Fibroblast of skin of back (primary cell): ENCODE results near the gene COL13A1.
A peak's percentile ranks its signal among the peaks of the same experiment; 100 is the strongest.

Source experiments
- DNase-seq: peaks from one replicate; pipeline ENCODE4 v3.0.0-alpha.2; 2013

COL13A1 gene

DNA sequence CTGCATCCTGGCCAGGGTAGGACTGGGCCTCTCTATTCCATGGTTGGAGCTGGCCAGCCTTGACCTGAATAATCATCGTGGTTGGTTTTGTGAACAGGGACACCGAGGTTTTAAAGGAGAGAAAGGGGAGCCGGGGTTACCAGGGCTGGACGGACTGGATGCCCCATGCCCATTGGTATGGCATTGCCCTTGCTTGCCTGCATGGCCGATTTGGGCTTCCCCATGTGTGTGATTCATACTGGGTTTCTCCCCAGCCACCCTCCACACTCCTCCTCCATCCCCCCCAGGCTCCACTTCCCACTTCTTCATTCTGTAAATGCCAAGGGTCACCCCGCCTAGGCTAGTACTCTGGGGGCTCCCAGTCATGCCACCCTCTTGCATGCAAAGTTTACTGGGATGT is 152.1 kb downstream of the COL13A1 start:
- DNase-seq: no peak

DNA sequence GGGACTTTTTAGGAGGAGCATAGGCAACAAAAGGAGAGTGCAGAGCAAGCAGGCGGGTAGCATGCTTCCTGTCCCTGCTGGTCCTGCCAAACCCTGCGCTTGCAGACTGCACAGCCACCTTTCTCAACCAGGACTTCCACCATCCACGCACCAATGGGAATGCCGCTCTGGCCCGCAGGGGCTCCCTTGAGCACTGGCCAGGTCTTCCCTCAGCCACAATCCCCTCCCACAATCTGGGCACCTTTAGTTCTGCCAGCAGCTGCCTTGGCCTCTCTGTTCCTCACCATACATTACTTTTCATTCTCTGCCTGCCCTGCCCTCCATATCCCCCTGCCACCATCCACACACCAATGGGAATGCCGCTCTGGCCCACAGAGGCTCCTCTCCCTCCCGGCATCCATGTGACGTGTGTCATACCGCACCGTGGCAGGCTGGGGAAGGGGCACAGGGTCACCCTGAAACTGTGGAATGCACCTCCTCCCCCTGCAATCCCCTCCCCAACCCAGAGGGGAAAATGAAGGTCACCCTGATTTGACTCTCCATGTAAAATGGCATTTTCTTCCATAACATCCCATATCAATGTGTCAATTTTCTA is 153.6 kb downstream of the COL13A1 start:
- DNase-seq: no peak

DNA sequence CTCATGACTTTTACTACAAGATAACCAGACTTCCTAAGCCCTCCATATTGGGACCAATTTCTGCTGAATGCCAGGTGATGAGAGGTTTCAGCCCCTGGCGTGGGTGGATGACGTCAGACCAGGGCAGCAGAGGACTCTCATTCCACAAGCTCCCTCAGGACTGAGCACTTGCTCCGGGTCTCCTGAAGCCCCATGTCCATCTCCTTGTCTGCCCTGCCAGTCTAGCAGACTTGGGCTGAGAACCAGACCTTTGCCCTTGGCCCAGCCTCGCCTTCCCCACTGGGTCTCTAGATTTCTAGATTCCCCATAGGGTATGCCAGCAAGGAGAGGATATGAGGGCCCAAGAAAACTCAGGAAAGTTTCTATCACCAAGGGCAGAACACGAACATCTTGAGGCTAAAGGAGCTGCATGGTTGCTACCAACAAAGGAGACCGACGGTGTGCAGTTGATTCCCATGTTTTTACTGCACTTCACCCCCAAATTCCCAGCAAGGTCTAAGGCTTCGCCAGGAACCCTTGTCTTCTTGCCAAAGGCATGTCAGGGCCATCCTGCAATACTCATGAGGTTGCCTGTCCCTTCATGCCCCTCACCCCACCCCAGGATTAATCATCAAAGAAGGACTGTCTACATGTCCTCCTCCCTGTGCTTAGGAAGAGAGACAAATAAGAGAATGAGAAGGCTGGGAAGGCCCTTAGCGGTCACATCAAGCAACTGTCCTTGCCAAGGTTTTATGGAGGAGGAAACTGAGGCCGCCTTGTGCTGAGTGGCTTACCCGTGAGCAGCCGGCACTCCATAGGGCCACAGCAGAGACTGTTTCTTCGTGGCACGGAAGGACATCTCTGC is 154.4 kb downstream of the COL13A1 start:
- DNase-seq: no peak

DNA sequence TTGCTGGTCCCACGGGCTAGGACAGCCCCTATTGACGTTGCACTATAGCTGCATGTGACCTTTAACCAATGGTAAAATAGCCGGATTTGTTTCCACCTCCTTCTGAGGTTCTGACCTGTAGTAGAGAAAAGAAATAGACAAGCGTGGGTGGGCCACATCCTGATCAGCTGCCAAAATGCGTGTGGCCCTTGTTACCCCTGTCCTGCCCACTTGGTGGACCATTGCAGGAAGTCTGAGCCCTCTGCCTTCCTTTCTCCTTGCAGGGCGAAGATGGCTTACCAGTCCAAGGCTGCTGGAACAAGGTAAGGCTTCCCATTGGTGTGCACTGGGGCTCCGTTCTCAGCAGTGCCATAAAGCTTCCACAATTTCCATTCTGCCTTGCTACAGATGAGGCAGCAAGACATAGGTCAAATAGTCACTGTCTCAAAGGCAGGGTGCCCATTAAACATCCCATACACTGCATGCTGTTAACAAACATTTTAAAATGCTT is 155.1 kb downstream of the COL13A1 start:
- DNase-seq: no peak

DNA sequence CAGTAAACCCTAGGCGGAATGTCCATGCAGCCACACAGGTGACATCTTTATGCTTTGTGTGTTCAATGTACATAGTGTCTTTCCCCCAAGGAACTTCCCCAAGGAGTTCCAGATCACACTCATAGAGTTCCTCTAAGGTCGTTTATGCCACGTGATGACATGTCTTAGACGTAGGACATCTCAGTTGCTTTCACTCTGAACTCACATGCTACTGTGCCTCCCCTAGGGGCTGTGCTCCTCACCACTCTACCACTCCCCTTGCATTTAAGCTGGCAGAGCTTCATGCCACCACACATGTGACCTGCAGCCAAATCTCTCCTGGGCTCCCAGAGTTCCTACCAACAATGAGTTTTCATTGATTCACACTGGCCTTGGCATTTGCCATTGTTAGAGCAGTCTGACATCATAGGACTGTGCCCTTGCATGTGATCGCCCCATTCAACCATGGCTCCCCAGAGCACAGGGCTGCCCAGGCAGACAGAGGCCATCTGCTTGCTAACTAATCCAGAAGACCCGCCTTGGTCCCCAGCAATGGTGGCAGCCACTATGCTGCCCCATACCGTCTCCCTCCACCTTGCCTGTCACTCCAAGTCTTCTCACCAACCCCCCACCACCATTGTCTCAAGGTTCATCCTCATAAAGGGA is 155.7 kb downstream of the COL13A1 start:
- DNase-seq: no peak

DNA sequence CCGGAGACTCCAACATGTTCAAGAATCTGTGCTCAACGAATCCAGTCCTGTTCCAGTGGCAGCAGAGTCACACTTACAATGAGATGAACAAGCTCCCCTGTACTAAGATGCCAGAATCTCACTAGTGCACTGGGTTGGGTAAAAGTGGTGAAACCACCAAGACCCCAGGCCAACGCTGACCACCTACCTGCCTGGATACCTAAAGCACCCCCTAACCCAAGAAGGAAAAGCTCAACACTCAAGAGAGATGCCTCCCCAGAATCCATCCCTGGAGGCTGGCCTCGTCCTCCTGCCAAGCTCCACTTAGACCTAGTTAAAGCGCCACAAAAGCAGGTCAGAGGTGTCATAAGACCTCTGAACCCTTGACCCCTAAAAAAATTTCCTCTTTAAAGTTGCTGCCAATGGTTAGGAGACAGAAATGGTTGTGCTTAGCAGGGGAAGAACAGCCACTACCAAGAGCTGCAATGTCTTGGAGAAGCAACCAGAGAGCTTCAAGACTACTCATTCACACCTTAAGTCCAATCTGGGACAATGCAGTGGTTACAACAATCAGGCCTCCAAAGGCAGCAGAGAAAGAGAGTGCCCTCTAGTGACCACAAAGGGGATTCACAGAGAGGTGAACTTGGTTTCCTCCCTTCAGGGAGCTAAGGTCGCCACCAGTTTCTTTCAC is 156.3 kb downstream of the COL13A1 start:
- peak; percentile 54 for DNase-seq

DNA sequence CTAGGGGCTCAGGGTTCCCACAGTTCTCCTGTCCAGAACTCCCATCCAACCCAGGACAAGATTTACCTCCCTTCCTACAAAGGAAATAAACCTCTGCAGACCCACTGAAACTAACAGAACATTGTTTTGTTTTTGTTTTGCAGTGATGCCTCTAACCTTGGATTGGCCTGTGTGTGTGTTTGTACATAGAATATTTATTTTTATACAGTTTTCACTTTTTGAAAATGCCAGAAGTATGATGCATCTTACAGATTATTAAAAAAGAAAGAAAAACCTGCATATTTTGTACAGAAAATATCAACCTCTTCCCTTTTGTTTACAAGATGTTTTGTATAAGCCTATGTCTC is 156.8 kb downstream of the COL13A1 start:
- no peak for DNase-seq

DNA sequence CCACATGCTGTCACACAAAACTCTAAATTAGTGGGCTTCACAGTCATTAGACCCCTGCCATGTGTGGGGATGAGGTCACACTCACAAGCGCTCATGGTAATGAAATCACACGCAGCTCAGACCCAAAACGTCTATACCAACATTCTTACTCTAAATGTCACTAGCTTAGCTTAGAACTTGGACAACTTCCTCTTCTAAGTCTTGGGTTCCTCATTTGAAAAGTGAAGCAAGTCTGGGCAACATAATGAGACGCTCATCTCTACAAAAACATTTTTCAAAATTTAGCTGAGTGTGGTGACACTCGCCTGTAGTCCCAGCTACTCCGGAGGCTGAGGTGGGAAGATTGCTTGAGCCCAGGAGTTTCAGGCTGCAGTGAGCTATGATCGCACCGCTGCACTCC is 158.2 kb downstream of the COL13A1 start:
- peak; percentile 11 for DNase-seq

DNA sequence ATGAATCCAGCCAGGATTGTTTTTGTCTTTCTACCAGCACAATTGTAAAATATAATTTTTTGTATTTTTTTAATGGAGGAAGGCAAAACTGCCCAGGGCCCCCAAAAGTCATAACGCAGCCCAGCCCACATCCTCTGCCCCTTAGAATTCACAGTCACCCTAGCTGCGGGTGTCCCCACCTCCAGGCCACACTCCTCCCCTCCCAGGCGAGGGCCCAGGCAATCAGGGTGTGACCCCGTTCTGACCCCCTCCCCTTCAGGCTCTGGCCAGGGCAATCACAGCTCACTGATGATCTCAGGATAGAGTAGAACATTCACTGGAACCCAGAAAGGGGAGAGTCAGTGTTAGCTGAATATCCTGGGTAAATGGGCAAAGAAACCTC is 158.9 kb downstream of the COL13A1 start:
- no peak for DNase-seq

DNA sequence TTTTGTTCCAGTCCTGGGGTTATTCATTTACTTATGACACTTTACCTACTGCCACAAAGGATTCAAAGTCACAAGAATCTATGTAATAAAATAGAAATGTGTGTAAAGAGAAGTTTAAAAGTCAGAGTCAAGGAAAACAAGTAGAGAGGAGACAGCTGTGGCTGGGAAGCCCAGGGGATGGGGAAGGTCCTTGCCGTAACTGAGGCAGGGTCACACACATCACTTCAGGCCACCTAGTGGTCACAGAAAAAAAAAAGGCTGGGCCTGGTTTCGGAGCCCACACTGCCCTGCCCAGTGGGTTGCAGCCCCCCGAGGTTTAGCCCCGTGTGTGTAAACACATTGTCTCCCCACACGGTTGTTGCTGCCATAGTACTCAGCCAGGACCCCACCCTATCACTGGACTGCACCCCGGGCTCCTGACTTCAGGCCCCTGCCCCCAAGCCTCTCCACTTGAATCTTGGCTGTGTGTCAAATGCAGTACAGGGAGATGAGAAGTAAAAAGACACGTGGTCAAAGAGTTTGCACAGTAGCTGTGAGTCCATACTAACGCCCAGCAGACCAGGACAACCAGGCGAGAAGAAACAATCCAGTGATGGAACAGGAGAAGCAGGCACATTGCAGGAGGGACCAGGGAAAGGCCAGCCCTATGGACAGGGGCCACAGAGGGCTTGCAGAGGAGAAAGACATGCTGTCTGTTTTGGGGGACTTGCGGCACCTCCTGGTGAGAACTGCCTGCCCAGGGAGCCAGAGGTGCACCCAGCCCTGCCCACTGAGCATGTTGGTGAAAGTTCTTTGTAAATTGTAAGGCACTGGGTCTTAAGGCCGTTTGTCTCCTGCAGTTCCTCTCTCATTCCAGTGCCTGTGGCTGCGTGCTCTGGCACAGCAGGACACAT is 159.5 kb downstream of the COL13A1 start:
- no peak for DNase-seq

DNA sequence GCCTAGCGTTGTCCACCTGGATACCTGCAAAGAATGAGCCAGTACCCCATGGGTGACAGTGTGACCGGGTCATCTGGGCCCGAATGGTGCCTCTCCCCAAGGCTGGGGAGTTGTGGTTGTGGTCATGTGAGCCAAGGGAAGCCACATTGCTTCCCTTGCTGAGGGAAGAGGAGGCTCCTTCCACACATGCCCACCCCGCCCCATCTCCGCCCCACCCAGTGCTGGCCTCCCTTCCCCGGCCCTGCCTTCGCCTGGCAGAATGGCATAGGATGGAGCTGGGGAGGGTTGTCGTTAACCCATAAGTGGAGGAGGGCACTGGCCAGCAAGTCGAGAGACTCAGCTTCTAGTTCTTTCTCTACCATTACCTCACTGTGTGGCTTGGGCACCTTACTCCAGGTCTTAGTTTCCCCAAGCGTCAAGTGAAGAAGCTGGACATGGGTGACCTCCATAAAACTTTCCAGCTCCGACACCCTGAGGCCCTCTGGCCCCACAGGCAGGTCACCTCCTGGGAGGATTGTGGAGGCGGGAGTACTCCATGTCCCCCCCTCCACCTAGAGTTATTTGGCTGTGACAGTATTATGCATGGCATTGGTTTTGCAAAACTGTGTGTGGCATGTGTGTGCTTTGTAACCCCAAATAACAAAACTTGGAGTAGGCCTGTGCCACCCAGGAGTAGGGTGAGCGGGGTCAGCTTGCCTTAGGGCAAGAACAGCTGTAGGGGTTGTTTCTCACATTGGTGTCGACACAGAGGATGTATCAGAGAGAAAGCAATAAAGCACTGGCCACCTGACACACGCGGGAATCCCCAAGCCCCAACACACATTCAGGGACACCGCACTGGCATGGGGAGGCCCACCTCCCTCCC is 160.4 kb downstream of the COL13A1 start:
- no peak for DNase-seq

DNA sequence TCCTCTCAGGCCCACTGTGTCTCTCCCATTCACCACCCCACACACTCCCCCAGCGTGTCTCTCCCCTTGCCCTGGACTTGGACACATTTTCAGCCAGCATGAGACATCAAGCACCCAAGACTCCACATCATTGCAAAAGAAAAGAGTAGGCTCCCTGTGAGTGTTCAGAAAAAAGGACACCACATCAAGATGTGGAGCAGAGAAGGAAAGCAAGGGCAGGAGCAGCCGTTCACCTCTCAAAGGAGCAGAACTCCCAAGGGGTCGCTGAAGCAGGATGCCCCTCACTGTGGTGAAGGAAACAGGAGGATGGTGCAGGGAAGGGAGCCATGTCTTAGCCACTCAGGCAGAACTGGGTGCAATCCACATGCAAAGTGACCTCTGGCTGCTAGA is 161.0 kb downstream of the COL13A1 start:
- no peak for DNase-seq

DNA sequence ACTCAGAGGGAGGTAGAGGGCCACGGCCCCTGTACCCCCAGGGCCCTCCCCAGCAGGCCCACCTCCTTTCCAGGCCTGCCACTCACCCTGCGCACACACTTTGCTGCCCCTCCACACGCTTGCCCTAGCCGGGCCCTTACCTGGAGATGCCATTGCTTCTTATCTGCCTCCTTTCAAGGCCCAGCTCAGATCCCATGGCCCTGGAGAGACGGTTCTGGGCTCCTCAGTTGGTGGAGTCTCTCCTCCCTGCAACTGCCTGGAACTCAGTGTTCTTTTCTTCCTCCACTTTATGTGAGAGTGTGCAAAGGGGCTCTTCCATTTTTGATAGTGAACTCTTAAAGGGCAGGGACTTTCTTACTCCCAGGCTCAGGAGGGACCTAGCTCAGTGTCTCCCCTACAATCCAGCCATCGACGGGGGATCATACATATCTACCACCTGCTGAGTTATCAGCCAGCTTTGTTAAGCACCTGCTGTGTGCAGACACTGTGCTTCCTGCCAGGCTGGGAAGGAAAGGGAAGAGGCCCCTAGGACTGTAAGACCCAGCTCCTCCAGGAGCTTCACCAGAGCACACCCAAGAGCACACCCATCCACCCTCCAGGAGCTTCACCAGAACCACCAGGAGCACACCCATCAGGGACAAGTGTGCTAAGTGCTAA is 161.6 kb downstream of the COL13A1 start:
- no peak for DNase-seq

DNA sequence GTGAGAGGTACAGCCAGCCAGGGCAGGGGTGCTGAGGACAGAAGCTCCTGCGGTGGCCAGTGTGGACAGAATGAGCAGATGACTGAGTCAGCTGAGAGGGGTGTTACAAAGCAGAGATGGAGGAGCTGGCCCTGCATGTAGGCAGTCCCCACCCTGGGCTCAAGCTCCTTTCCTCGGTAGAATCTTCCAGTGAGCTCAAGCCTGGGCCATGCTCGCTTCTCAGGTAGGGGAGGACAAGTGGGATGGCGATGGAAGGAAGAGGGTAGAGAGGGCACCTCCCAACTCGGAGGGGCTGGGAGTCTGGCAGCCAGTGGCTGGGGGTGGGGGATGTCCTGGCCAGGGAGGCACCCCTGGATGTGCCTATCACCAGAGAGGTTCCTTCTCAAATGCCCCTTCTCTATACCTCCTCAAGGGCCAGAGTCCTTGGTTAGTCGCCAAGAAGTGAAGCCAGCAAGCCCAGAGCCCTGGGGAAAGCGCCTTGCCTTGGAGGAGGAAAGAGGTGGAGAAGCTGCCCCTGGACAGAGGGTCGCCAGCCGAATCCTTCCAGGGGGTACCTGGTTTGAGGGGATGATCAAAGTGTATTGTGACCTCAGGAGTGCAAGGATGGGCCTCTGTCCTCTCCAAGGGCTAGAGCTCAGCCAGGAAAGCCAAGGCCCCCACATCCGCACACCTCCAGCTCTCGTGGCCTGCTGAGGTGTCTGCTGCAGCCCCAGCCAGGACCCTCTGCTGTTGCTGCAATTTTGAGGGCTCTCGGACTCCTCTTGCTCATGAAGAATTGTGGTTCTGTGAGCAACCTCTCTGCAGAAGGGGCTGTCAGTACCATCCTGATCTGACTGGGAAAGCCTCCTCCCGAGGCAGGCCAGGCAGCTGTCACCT is 162.4 kb downstream of the COL13A1 start:
- DNase-seq: no peak

DNA sequence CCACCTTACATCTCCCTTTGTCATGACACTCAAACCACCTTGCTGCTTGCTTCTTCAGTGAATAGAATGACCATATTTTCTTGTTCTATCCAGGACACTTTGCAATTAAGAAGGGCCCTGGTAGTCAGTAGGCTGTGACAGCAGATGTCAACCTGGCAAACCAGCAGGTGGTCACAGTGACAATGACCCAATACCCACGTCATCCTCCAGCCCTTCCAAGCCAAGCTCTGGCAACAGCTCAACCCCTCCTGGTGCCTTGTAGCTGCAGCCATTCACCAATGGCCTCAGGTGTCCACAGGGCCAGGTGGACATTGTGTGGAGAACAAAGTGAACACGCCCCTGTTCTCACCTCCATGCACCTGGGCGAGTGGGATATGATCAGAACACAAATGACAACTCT is 163.4 kb downstream of the COL13A1 start:
- DNase-seq: no peak

DNA sequence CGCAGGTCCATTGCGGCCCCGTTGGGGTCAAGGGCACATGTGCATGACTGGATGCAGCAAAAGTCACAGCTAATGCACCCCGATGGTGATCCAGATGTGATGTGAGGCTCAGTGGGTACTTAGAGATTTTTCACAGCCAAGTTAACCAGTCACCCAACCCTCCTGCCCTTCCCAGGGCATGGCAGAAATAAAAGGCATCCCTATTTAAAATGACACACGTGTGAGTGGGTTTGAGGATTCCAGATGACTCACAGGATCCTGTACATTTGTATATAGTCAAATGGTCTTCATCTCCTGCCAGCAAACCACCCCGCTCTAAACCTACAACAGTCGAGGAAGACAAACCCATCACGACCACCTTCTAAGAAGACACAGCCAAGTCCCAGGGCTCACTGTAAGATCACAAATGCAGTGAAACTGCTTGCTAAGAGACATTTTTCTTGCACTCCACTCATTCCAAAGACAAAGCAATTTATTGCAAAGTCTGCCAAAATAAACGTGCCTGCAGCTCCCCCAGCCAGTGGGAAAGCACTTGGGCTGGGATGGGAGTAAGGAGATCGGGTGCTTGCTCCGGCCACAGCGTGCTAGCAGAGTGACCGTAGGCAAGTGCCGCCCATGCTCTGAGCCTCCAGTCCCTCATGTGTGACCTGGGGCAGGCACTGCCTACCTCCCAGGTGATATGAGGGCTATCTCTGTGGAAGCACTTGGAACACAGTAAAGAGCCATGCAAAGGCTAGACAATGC is 164.4 kb downstream of the COL13A1 start:
- DNase-seq: peak; percentile 58

DNA sequence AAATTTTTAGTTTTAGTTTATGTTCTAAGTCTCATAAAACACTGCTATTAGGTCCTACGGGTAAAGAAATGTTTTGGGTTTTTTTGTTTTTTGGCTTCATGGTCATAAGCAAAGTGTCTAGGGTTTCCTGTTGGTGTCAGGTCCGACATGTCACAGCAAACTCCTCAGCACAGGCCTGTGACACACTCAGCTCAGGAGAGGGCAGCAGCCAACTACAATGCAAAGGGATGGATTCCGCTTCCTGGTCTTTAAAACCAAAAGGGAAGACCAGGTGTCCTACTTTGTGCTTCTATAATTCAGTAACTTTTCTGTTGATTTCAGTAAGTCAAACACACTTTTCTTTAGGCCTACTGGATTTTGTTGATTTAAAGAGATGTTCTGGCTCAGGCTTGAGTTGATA is 167.1 kb downstream of the COL13A1 start:
- peak; percentile 27 for DNase-seq

DNA sequence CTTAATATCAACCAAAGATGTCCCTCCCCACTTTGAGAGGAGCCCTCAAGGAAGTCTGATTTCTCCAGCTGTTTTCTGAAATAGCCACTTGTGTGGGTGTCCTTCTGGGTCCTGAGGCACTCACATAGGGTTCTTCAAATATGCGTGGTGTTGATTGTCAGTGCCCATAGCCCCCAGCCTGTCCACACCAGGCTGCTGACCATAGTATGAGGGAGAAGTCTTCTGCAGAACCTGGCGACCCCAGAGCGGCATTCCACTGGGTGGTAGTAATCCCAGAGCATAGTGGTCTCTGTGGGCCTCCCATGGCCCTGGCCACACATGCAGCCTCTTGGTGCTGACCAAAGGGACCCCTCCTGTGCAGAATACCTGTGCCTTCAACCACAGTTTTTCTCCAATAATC is 168.3 kb downstream of the COL13A1 start:
- no peak for DNase-seq

DNA sequence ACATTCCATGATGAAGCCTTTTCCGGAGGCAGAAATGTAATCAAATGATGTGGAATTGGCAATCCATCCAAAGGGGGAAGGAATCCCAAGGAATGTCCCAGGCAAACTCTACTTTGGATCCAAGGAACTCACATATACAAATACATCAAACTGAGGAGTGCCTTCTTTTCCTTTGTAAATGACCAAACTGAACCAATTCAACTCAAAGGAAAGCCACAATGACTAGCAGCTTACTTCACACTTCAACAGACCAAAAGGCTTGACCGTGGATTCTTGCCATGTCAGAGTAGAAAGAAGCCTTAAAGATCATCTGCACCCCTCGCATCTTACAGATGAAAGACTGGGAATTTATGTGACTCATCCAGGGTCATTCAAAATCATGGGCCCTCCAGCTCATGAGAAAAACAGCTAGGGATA is 171.3 kb downstream of the COL13A1 start:
- DNase-seq: peak; percentile 48
